GM21390 (cell line): ENCODE data around the gene MPRIP.

ENCODE experiments used
- ATAC-seq: cut with Tn5 transposase; IDR thresholded peaks from one replicate; pipeline ENCODE4 v1.9.1; 2021; ENCODE audit not compliant: unreplicated experiment

The MPRIP gene

DNA sequence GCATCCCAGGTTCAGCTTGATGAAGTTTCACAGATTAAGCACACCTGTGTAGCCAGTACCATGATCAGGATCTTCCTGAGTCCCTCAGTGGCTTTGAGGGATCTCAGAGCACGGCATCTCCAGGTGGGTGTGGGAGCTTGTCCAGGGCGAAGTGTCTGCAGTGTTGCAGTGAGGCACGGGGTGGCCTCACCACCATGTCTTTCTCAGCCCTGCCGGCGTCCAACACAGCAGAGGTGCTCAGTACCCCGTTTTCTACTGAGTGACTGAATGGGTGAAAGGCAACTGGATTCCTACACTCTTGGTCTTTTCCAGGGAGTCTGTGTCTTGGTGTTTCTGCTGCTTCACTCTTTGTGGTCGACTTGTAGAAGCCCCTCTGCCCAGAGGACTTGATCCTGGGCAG is 63.7 kb downstream of the MPRIP start:
- no peak for ATAC-seq

DNA sequence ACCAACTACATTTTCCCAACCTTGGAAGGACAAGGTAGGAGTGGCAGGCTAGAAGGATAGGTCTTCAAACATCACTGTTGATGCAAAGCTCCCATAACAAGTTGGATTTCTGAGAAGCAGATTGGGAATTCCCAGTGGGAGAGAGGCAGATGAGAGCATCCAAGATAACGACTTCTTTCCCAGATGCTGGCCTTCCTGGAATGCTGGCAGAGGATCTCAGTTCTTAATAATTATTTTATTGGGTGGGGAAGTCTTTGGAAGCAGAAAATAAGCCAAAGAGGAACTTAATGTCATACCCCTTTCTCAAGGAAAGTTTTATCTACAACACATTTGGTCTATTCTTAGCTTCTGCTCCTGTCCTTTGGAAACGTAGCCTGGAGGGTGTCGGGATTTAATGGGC is 64.5 kb downstream of the MPRIP start:
- ATAC-seq = no peak

DNA sequence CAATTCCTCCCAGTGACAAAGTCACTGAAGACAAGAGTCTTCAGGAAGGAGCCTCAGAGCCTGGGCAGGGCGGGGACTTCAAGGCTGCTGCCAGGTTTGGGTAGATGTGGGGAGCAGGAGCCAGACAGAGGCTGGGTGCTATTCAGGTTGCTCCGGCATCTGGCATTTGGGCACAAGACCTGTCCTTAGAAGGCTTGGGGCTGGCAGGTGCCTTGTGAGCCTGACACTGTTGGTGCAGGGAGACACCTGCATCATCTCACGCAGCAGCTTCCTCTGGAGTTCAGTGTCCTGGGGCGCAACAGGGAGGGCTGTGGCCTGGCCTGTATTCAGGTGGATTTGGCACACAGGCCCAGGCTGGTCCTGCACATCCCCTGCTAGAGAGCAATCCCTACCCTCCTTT is 65.0 kb downstream of the MPRIP start:
- ATAC-seq = no peak

DNA sequence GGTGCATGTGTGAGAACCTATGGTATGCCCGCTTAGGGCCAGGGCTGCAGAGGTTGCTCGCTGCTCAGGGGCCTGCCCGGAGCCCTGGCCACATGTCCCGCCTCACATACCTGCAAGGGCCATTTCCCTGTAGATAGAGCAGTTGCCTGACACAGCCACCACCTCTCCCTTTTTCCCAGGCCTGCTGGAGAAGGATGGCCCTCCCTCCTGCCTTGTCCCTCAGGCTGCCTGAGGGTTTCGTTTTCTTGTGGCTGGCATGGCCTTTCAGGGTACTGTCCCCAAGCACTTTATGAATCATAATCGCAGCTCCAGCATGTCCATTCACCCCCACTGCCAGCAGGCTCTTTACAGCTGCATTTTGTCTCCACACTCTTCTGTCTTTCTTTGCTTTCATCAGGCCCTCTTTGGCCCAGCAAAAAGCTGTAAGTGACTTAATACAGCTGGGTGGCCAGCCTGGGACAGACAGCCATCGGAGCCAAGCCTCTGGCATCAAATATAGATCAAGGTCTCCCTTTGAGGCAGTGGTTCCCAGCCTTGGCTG is 65.7 kb downstream of the MPRIP start:
- no peak for ATAC-seq

DNA sequence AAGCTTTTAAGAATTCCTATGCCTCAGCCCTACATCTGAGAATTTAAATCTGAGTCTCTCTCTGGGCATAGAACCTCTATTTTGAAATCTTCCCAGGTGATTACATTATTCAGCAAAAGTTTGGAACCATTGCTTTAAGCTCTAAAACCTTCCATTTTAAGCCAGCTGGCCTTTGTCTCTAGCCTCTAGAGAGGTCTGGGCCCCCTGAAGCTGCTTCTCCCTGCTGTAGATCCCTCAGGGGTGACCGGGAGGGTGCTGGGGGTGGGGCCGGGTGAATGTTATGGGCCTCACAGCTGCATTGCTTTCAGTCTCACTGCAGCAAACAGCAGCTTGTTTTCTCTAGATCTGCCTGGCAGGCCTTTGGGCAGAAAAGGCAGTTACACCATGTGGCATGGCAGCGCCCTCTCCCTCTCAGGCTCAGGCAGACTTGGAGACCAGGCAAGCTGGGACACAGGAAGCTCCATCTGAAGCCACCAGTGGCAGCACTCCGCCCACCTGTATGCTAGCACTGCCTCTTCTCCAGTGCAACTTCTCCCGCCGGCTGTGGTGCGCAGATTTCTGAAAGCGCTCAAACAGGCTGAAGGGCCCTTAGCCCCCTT is 66.3 kb downstream of the MPRIP start:
- no peak for ATAC-seq

DNA sequence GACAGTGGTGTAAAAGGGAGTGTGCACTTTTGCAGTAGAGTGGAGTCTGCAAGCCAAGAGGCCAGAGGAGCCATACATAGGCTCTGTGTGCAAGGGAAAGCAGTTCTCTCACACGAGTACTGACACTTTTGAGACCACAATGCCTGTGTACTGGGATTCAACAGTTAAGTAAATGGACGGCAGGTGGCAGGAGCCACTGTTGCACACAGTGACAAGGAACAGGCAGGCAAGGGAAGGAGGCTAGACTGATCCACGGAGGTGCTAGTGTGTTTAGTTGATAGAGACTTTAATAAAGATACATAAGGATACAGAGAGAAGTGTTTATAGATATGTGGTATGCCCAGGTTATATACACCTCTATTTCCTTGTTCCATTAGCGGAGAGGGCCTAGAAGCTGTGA is 67.0 kb downstream of the MPRIP start:
- ATAC-seq = no peak

DNA sequence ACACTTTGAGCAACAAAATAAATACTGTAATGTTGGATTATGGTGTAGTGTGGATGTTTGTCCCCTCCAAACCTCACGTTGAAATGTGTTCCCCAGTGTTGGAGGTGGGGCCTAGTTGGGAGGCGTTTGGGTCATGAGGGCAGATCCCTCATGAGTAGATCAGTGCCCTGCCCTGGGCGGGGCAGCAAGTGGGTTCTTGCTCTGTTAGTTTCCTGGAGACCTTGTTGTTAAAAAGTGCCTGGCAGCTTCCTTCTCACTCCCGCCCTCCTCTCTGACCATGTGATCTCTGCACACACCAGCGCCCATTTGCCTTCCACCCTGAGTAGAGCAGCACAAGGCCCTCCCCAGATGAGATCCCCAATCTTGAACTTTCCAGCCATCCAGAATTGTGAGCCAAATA is 67.7 kb downstream of the MPRIP start:
- ATAC-seq = no peak

DNA sequence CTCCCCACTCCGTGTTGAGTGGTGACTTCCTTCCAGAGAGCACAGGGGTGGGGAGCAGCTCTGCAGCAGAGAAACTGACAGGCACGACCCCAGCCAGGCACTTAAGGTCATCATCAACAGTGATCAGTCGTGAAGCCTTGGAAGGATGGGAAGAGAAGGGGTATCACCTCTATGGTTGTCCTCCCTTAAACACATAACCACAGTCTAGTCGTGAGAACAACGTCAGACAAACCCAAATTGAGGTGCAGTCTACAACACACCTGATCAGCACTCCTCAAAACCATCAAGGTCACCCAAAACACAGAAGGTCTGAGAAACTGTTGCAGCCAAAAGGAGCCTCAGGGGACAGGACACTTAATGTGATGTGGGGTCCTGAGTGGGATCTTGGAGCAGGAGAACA is 68.3 kb downstream of the MPRIP start:
- ATAC-seq = no peak

DNA sequence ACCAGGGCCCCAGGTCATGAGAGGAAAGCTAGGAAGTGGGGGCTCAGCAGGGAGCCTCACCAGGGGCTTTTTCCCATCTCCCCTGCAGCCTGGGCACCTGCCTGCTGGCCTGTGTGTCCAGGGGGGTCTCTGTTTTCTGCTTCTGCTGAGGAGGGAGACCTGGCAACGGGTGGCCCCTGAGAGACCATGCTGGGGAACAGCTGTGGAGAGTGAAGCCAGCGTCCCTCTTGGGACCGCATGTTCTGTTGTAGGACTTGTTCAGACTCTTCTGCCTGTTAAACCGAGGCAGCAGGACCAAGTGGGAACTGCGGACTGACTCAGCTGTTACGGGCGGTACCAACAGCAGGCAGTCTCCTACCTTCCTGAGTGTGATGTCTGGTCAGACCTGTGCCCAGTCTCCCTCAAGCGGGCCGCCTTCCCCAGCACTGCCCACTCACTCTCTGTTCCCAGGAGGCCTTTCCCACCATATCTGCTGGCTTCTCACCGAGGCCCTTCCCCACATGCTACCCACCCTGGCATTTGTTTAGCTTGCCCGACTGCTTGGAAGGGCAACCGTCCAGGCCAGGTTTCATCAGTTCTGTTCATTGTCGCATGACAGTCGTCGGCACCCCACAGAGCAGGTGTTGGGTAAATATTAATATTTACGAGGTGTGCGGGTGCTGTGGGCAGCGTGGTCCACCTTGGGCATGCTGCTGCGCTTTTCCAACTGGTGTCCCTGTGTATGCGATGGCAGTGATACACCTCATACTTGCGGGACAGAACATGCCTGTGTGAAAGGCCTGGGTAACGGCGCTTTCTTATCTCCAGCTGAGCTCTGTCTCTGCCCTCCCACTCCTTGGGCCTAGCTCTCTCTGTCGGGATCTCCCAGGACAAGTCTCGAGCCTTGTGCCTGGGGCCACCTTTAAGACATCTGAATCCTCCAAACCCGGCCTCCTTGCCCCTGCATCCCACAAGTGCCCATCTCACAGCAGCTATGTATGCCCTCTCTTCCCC is 69.4 kb downstream of the MPRIP start:
- ATAC-seq = no peak

DNA sequence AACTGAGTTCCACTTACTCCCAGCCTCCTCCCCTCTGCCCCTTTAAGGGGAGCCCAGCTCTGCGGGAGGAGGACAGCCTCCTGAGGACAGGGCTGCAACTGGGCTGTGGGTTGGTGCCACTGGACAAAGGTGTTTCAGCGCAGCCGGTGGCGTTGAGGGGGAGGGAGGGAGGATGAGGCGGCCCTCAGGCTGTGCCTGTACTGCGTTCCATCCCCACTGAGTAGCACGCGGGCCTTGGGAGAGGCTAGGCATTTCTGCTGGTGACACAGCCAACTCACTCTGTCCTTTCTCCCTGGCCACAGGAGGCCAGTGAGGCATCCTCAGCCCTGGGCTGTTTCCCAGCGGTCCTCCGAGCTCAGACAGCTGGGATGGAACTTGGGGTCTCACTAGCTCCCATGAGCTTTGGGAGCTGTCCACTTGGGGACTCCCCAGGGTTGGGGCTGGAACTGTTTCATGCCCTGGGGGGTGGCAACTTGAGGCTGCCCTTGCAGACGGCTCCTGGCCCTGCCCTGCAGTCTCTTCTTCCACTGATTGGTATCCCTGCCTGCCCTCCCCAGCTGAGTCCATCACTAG is 70.5 kb downstream of the MPRIP start:
- no peak for ATAC-seq

DNA sequence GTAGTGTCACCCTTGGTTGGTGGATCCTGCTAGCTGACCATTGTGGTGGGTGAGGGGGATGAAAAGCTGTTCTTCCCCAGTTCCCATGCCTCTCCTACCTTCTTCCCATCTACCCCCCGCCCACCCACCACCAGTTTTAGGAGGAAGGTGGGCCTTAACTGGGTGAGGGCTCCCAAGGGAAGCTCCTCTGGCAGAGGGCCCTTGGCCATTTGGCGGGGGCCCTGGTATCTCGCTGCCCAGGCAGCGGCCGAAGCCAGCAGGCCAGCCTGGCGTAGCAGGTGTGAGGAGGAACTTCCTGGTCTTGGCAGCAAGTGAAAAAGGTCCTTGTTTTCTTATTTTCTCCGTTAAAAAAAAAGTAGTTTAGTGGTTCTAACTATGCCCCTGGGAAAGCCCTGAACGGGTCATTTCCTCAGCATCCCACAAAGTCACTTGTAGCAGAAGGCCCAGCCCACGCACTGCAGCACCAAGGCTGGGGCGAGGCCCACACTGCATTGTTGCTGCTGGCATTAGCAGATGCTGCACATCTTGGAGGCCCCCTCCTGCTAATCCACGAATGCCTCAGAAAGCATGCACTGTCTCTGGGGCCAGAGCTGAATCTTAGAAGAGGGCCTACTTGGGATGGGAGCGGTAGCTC is 72.5 kb downstream of the MPRIP start:
- ATAC-seq = no peak

DNA sequence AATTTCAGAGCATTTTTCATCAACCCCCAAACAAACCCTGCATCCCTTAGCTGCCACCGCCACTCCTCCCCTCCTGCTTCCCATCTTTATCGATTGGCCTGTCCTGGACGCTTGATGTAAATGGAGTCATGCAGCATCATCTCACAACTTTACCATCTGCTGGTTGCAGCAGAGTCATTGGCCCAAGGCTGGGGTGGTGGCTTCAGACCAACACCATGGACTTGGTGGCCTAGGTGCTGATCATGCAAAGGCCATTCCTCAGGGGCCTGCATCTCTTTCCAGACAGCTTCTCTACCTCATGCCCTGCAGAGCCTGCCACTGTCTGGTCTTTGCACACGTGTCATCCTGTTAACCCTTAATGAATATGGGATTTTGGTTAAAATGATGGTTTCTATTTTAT is 73.4 kb downstream of the MPRIP start:
- no peak for ATAC-seq

DNA sequence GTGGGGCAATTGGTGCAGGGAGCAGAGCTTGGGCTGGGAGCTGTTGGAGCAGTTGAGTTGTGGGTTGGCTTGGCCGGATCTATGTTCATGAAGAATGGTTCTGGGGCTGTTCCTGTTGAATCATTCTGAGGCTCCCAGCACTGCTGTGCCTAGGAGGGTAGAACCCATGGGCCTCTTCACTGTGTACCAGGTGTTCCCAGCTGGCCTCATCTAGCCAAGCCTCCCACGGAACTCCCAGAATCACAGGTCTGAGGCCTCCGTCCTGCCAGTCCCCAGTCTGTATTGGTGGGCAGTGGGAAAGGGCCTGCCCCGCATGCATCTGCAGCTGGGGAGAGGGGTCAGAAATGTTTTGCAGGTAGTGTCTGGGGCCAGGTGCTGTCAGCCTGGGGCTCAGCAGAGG is 74.1 kb downstream of the MPRIP start:
- ATAC-seq = no peak

DNA sequence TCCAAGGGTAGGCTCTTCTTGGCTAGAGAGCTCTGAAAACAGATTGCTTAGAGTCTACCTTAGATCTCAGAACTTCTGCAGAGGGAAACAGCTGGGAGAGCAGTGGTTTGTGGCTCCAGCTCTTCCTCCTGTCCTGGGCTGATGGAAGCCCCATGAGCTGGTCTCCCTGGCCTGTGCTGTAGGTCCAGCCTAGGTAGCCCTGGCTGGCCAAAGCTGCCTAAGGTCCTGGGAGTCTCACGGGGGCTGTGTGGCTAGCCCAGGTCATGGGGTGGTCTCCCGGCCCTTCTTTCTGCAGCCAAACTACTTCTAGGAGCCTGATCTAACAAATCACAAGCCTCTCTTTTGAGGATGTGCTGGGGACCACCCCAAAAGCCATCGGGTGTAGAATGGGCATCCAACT is 75.7 kb downstream of the MPRIP start:
- ATAC-seq = no peak

DNA sequence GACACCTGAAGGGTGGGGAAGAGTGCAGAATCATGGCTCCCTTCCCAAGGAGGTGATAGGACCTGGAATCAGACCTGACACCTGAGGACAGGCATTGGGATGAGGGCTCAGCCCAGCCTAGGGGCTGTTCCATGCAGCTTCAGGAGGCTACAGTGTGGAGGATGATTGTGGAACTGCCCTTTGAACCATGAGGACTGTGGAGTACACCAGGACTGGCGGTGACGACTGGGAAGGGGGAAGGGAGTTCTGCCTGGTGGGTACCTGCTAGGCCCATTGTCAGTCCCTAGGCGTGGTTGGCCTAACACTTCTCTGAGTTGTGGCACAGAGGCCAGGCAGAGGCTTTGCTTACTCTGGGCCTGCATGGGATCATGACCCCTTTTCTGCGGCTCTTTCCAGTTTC is 76.1 kb downstream of the MPRIP start:
- no peak for ATAC-seq

DNA sequence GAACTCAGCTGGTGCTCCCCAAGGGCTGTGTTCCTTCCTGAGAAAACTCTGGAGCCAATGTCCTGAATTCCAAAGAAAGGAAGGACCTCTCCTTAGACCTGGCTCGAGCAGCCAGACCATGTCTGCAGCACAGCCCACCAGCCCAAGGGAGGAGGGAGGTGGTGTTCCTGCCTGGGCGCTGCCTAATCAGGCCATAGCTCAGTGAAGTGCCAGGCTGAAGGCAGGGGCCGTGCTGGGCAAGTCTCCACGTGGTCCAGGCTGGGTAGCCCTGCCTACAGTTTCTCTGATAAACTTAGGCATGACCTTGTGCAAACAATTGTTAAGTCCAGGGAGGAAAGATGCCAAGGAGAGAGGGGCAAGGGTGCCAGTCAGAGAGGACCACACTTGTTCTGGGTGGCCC is 76.8 kb downstream of the MPRIP start:
- no peak for ATAC-seq

DNA sequence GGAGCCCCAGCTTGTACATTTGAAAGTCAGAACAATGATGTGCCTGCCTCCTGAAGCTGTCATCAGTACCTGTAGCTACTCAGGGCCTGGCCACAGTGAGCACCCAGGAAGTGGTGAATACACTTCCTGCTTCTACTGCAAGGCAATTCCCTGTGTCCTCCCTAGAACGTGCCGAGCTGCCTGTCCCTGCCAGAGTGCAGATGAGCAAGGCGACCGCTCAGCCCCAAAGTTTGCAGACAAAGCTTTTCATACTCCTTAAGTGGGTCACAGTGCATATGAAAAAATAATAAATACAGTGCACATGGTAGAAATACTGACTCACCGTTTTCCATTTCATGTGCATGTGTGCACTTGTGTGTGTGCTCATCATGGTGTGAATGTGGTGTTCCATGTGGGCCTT is 77.3 kb downstream of the MPRIP start:
- no peak for ATAC-seq

DNA sequence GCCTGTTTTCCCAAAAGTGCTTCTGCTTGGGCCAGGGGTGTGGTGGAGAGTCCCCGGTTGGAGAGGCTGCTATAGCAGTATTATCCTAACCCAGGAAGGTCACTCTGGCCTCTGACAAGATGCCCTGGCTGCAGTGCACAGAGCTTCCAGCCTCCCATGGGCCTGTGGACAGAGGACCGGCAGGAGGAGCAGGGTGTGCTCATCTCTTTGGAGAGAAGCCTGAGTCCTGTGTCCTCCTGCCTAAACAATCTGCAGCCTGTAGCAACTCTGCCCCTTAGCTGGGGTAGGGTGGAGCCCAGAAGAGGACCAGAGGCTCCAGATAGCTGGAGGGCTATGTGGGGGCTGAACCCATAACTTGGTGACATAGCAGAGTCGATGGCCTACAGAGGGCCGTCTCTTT is 78.0 kb downstream of the MPRIP start:
- ATAC-seq = no peak

DNA sequence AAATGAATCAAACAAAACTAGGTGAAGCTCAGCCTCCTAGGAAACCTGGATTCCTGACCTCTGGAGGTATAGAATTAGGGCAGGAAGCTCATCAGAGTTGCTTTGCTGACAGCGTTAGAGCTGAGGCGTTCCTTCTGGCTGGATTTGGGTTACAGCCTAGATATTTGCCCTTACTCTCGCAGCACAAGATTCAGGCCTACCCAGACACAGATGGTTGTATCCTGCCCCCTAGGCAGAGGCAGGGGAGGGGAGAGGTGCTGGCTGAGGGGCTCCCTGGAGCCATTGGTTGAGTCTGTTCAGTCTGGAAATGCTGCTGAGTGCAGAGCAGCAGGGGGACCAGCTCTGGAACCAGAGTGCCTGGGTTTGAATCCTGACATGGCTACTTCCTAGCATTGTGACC is 78.4 kb downstream of the MPRIP start:
- no peak for ATAC-seq

DNA sequence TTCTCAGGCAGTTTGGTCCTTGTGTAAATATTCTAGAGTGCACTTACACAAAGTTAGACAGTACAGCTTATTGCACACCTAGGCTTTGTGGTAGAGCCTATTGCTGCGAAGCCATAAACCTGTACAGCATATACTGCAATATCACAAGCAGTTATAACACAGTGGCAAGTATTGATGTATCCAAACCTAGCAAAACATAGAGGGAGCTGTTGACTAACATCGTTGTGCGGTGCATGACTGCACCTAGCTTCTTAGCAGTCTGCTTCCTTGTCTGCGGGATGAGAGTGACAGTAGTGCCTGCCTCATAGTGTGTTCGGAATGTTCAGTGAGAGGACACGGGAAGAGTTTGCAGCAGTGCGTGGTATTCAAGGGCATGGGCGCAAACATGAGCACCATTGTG is 78.9 kb downstream of the MPRIP start:
- no peak for ATAC-seq

DNA sequence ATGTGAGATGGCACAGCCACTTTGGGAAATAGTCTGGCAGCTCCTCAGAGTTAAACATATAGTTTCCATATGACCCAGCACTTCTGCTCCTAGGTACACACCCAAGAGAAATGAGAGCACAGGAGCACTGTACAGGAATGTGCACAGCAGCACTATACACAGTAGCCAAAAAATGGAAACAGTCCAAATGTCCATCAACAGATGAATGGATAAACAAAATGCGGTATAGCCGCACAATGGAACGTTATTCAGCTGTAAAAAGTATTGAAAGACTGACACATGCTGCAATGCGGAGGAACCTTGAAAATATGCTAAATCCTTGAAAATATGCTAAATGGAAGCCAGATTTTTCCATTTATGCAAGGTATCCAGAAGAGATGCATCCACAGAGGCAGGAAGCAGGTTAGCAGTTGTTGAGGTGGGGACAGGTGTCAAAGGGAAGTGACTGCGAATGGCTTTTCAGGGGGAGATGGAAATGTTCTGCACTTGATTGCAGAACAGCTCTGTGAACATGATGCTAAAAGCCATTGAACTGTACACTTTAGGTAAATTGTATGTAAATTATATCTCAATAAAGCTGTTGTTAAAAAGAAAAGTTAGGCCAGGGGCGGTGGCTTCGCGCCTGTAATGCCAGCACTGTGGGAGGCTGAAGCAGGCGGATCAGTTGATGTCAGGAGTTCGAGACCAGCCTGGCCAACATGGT is 80.7 kb downstream of the MPRIP start:
- no peak for ATAC-seq
